Mesendoderm (in vitro differentiated cells): Measurements from ENCODE around the gene ITPR2.

Source experiments
- DNase-seq: peaks from one replicate; pipeline ENCODE4 v3.0.0; 2013
- H2AK5ac ChIP-seq: 2 replicates; pipeline ENCODE4 v1.6.1; 2013; ENCODE audit warnings: low read length, inconsistent platforms
- H2BK120ac ChIP-seq: 2 replicates; pipeline ENCODE4 v1.6.1; 2013; ENCODE audit warnings: low read depth, mild to moderate bottlenecking, low read length, moderate library complexity, mixed read lengths
- H2BK15ac ChIP-seq: replicated peaks from 2 replicates; pipeline ENCODE4 v1.6.1; 2013; ENCODE audit warnings: low read depth, mild to moderate bottlenecking, moderate library complexity
- H2BK5ac ChIP-seq: 2 replicates; pipeline ENCODE4 v1.6.1; 2013; ENCODE audit warnings: low read length, inconsistent platforms
- H3K18ac ChIP-seq: 2 replicates; pipeline ENCODE4 v1.6.1; 2013; ENCODE audit warnings: mild to moderate bottlenecking, low read length, mixed read lengths
- H3K23ac ChIP-seq: one replicate; pipeline ENCODE4 v1.6.1; 2013; ENCODE audit warnings: low read length
- H3K27ac ChIP-seq: 2 replicates; pipeline ENCODE4 v1.5.1; 2013; ENCODE audit warnings: low read depth, mild to moderate bottlenecking, inconsistent platforms, low read length, moderate library complexity
- H3K27me3 ChIP-seq: 2 replicates; pipeline ENCODE4 v1.6.1; 2013; ENCODE audit warnings: low read length, control low read depth, mild to moderate bottlenecking, inconsistent platforms; ENCODE audit not compliant: insufficient read depth, poor library complexity
- H3K36me3 ChIP-seq: 2 replicates; pipeline ENCODE4 v1.6.1; 2013; ENCODE audit warnings: low read length, inconsistent platforms; ENCODE audit not compliant: control insufficient read depth, insufficient read depth
- H3K4ac ChIP-seq: one replicate; pipeline ENCODE4 v1.6.1; 2013; ENCODE audit warnings: low read depth, mild to moderate bottlenecking, low read length, moderate library complexity
- H3K4me1 ChIP-seq: 2 replicates; pipeline ENCODE4 v1.6.1; 2013; ENCODE audit warnings: low read depth, low read length, inconsistent platforms; ENCODE audit not compliant: control insufficient read depth
- H3K4me2 ChIP-seq: 2 replicates; pipeline ENCODE4 v1.6.1; 2013; ENCODE audit warnings: low read length
- H3K4me3 ChIP-seq: 2 replicates; pipeline ENCODE4 v1.5.1; 2013; ENCODE audit warnings: mild to moderate bottlenecking, low read length
- H3K56ac ChIP-seq: one replicate; pipeline ENCODE4 v1.6.1; 2013; ENCODE audit warnings: low read length
- H3K79me1 ChIP-seq: 2 replicates; pipeline ENCODE4 v1.6.1; 2013; ENCODE audit warnings: low read length, inconsistent platforms
- H3K79me2 ChIP-seq: 2 replicates; pipeline ENCODE4 v1.6.1; 2013; ENCODE audit warnings: mild to moderate bottlenecking, low read length; ENCODE audit not compliant: control insufficient read depth, insufficient read depth
- H3K9ac ChIP-seq: 2 replicates; pipeline ENCODE4 v1.6.1; 2013; ENCODE audit warnings: low read length, inconsistent platforms
- H4K5ac ChIP-seq: one replicate; pipeline ENCODE4 v1.6.1; 2013; ENCODE audit warnings: low read length
- H4K8ac ChIP-seq: one replicate; pipeline ENCODE4 v1.6.1; 2013; ENCODE audit warnings: low read depth, mild to moderate bottlenecking, control low read depth, low read length, moderate library complexity
- WGBS: extraction: QIAGEN DNeasy Blood & Tissue Kit; methylation state at CpG from one replicate; pipeline ENCODE4 v1.1.7; 2013; ENCODE audit warnings: low lambda C conversion rate, missing lambda C conversion rate; ENCODE audit not compliant: insufficient coverage; ENCODE audit errors: extremely low coverage; 5-methylcytosine and 5-hydroxymethylcytosine counted together

The ITPR2 gene

DNA sequence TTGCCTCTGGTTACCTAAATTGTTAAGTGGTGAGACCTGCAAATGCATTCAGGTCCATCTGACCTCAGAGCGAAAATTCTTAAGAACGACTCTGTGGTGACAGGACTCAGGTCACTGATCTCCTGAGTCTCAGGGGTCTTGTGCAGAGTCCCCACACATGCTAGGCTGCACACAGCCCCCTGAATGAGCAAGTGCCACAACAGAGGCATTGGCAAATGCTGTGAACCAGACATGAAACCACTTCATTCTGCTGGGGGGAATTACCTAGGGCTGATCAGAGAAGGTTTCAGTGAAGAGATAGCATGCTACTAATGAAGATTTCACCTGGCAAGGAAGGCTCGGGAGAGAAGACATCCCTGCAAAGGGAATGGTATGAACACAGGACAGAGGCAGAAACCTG, 281.6 kb downstream of the ITPR2 start:
- no peak overlapping the region for H2BK5ac ChIP-seq
- no peak overlapping the region for H4K5ac ChIP-seq
- H2BK15ac ChIP-seq = no peak overlapping the region
- H3K4ac ChIP-seq = no peak overlapping the region
- no peaks in the 10 kb centered on the region for H3K79me1 ChIP-seq
- no peak overlapping the region for H3K27ac ChIP-seq
- H2AK5ac ChIP-seq = no peak overlapping the region
- H4K8ac ChIP-seq = no peak overlapping the region
- no peak overlapping the region for H3K56ac ChIP-seq
- no peak overlapping the region for H3K23ac ChIP-seq
- no peak overlapping the region for H3K4me3 ChIP-seq
- H3K4me2 ChIP-seq = no peak overlapping the region
- no peak overlapping the region for H2BK120ac ChIP-seq
- H3K9ac ChIP-seq = no peak overlapping the region
- no peaks in the 10 kb centered on the region for H3K4me1 ChIP-seq
- H3K18ac ChIP-seq = no peak overlapping the region
- no peaks in the 10 kb centered on the region for H3K27me3 ChIP-seq
- no peaks in the 10 kb centered on the region for H3K79me2 ChIP-seq
- H3K36me3 ChIP-seq = no peaks in the 10 kb centered on the region
- no peak for DNase-seq
- WGBS = no CpG with 5 or more reads among the region's 3 CpGs

DNA sequence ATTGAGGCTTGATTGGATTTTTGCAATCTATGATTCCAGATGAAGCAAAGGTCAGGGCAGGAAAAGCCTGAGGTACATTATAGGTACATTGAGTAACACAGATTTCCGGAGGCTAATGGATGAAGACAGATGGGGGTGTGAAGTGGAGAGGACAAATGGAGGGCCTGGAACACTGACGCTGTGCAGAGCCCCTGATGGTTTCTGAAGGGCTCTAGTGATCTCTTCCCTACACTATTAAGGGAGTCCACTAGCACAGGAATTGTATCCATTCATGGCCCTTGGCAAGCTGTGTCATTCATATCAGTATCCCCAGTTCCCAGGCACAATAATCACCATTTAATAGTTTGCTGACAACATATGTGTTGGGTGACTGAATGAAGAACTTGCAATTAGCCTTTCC, 284.8 kb downstream of the ITPR2 start:
- Histone ChIP-seq H2BK5ac (no peak overlapping the region), H2BK120ac (no peak overlapping the region), H3K4me2 (no peak overlapping the region), H3K36me3 (no peaks in the 10 kb centered on the region), H3K79me2 (no peaks in the 10 kb centered on the region), H3K4ac (no peak overlapping the region), H3K9ac (no peak overlapping the region), H3K23ac (no peak overlapping the region), H4K8ac (no peak overlapping the region), H3K27ac (no peak overlapping the region), H3K27me3 (no peaks in the 10 kb centered on the region), H3K56ac (no peak overlapping the region), H3K4me3 (no peak overlapping the region), H3K79me1 (no peaks in the 10 kb centered on the region), H2AK5ac (no peak overlapping the region), H2BK15ac (no peak overlapping the region), H4K5ac (no peak overlapping the region), H3K4me1 (no peaks in the 10 kb centered on the region), H3K18ac (no peak overlapping the region)
- DNase-seq = no peak
- no CpG with 5 or more reads among the region's 2 CpGs for WGBS

DNA sequence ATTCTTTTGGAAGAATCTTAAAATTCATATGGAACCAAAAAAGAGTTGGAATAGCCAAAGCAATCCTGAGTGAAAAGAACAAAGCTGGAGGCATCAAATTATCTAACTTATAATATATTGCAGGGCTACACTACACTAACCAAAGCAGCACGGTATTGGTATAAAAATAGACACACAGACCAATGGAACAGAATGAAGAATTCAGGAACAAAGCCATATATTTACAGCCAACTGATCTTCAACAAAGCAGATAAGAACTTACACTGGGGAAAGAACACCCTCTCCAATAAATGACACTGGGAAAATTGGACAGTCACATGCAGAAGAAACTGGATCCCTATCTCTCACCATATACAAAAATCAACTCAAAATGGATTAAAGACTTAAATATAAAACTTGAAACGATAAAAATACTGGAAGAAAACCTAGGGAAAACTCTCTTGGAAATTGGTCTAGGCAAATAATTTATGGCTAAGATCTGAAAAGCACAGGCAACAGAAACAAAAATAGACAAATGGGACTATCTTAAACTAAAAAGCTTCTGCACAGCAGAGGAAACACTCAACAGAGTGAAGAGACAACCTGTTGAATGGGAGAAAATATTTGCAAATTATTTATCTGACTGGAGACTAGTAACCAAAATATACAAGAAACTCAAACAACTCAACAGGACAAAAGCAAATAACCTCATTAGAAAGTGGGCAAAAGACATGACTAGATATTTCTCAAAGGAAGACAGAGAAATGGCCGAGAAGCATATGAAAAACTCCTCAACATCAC, 286.3 kb downstream of the ITPR2 start:
- Histone ChIP-seq H3K36me3 (no peaks in the 10 kb centered on the region), H2AK5ac (no peak overlapping the region), H4K8ac (no peak overlapping the region), H2BK120ac (no peak overlapping the region), H3K79me1 (no peaks in the 10 kb centered on the region), H3K4me3 (no peak overlapping the region), H3K79me2 (no peaks in the 10 kb centered on the region), H3K4ac (no peak overlapping the region), H3K4me2 (no peak overlapping the region), H2BK15ac (no peak overlapping the region), H3K27me3 (no peaks in the 10 kb centered on the region), H3K27ac (no peak overlapping the region), H2BK5ac (no peak overlapping the region), H4K5ac (no peak overlapping the region), H3K56ac (no peak overlapping the region), H3K9ac (no peak overlapping the region), H3K18ac (no peak overlapping the region), H3K4me1 (no peaks in the 10 kb centered on the region), H3K23ac (no peak overlapping the region)
- WGBS = no CpG with 5 or more reads among the region's 3 CpGs
- DNase-seq = no peak

DNA sequence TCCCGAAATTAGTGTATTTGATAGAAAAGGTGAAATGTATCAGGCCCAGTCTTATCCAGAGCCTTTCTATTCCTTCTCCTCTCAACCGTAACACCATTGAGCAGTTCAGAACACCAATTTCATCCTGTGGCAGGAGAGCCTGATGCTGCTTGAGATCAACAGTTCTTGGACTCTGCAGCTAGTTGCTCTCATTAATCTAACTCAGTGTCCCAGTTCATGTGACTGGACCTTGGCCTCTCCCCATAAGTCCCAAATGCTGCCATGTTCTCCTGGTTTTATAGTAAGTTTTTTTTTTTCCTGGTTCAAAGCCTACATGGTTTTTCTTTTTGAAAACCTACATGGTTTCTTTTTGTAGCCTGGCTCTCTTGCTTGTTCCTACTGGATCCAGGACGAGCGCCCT, 293.9 kb downstream of the ITPR2 start:
- no peak overlapping the region for H4K5ac ChIP-seq
- H3K23ac ChIP-seq = no peak overlapping the region
- H4K8ac ChIP-seq = no peak overlapping the region

DNA sequence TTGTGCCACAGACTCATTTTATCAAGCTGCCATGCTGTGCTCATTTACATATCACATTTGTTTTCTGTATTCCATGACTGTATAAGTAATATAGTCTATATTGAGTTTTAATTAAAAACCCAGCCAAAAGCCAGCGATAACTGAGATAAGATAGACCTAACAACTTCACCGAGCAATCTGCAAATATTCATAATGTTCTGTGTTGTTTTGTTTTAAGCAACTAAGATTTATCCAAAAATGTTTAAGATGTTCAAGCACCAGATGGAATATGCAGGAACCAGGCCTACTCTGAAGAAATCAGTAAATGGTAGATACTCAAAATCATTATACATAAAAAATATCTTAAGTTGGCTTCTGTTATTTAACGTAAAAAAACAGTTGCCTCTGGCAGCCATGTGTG, 295.3 kb downstream of the ITPR2 start:
- WGBS = no CpG with 5 or more reads among the region's 3 CpGs
- no peak overlapping the region for H3K9ac ChIP-seq

More for the DNA sequence above, 293.9 kb downstream of the ITPR2 start:
- WGBS = no CpG with 5 or more reads among the region's 4 CpGs
- H3K9ac ChIP-seq = no peak overlapping the region
- no peaks in the 10 kb centered on the region for H3K79me1 ChIP-seq
- no peaks in the 10 kb centered on the region for H3K36me3 ChIP-seq
- H3K4me2 ChIP-seq = no peak overlapping the region
- H2AK5ac ChIP-seq = no peak overlapping the region
- DNase-seq = no peak
- no peak overlapping the region for H3K27ac ChIP-seq
- no peaks in the 10 kb centered on the region for H3K4me1 ChIP-seq
- H3K4ac ChIP-seq = no peak overlapping the region
- H2BK120ac ChIP-seq = no peak overlapping the region
- H3K79me2 ChIP-seq = no peaks in the 10 kb centered on the region
- no peak overlapping the region for H3K18ac ChIP-seq
- no peak overlapping the region for H3K56ac ChIP-seq
- no peak overlapping the region for H3K4me3 ChIP-seq
- no peak overlapping the region for H2BK5ac ChIP-seq
- H2BK15ac ChIP-seq = no peak overlapping the region
- H3K27me3 ChIP-seq = no peaks in the 10 kb centered on the region

DNA sequence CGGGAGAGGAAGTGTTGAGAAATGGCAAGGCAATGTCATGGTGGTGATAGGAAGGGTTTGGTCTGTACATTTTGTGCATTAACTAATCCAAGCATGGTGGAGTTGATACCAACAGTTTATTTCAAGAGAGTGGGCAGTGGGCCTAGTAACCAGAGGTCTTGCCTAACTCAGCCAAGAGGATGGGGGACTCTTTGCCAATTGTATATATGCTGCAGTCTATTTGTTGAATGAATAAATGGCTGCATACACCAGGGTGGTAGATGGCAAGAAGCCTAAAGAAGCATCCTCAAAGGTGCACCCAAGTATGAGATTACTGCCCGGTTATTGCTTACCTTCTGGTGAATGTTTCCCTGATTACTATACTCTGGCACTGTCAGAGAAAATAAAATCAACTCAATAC, 295.9 kb downstream of the ITPR2 start:
- no peak overlapping the region for H2AK5ac ChIP-seq
- no peak overlapping the region for H3K27ac ChIP-seq
- no peak overlapping the region for H3K4ac ChIP-seq
- H3K27me3 ChIP-seq = no peaks in the 10 kb centered on the region
- DNase-seq = no peak
- H4K5ac ChIP-seq = no peak overlapping the region
- H3K4me3 ChIP-seq = no peak overlapping the region
- H3K23ac ChIP-seq = no peak overlapping the region
- no peak overlapping the region for H2BK5ac ChIP-seq
- H3K36me3 ChIP-seq = no peaks in the 10 kb centered on the region
- H3K79me2 ChIP-seq = no peaks in the 10 kb centered on the region
- H3K79me1 ChIP-seq = no peaks in the 10 kb centered on the region
- H2BK120ac ChIP-seq = no peak overlapping the region
- no peak overlapping the region for H3K4me2 ChIP-seq
- H4K8ac ChIP-seq = no peak overlapping the region
- H3K56ac ChIP-seq = no peak overlapping the region
- WGBS = no CpG with 5 or more reads among the region's 2 CpGs
- H3K4me1 ChIP-seq = no peaks in the 10 kb centered on the region
- H2BK15ac ChIP-seq = no peak overlapping the region
- no peak overlapping the region for H3K9ac ChIP-seq
- no peak overlapping the region for H3K18ac ChIP-seq

More for the DNA sequence above, 295.3 kb downstream of the ITPR2 start:
- no peak for DNase-seq
- Histone ChIP-seq H3K79me1 (no peaks in the 10 kb centered on the region), H3K27me3 (no peaks in the 10 kb centered on the region), H3K23ac (no peak overlapping the region), H2BK120ac (no peak overlapping the region), H3K4me3 (no peak overlapping the region), H4K8ac (no peak overlapping the region), H3K27ac (no peak overlapping the region), H3K79me2 (no peaks in the 10 kb centered on the region), H2AK5ac (no peak overlapping the region), H3K4me2 (no peak overlapping the region), H2BK15ac (no peak overlapping the region), H3K56ac (no peak overlapping the region), H3K36me3 (no peaks in the 10 kb centered on the region), H3K18ac (no peak overlapping the region), H3K4me1 (no peaks in the 10 kb centered on the region), H2BK5ac (no peak overlapping the region), H4K5ac (no peak overlapping the region), H3K4ac (no peak overlapping the region)
